Measurements from ENCODE around the gene CDC42EP3. TPM values are rescaled to one million over a fixed set of nuclear protein-coding genes. Genes with fewer than 3 reads are reported as not detected.

The CDC42EP3 gene
- total RNA-seq, 1 donor, result 136 TPM

DNA sequence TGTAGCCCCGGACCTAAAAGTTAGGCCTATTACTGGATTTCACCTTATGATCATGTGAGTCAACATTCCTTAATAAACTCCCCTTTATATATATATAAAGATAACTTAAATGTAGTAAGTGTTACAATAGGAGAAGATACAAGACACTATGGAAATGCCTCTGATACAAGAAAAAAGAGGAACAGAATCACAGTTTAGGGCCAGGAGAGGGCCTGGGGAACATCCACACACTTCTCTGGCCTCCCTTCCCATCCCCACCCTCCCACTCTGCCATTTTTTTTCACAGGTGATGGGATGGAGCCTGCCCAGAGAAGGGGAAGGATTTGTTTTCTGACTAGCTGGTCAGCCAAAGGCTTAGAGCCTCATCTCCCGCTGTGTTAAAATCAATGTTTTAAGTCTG, 6.4 kb downstream of the CDC42EP3 start:
- peaks cover 86% of the 10 kb centered on the region for H4K20me1 ChIP-seq (ENCODE audit: insufficient read depth, low read length)
- TF ChIP-seq, protein P1, sequence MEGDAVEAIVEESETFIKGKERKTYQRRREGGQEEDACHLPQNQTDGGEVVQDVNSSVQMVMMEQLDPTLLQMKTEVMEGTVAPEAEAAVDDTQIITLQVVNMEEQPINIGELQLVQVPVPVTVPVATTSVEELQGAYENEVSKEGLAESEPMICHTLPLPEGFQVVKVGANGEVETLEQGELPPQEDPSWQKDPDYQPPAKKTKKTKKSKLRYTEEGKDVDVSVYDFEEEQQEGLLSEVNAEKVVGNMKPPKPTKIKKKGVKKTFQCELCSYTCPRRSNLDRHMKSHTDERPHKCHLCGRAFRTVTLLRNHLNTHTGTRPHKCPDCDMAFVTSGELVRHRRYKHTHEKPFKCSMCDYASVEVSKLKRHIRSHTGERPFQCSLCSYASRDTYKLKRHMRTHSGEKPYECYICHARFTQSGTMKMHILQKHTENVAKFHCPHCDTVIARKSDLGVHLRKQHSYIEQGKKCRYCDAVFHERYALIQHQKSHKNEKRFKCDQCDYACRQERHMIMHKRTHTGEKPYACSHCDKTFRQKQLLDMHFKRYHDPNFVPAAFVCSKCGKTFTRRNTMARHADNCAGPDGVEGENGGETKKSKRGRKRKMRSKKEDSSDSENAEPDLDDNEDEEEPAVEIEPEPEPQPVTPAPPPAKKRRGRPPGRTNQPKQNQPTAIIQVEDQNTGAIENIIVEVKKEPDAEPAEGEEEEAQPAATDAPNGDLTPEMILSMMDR (IDR thresholded peaks at IDR 0.05; ENCODE audit: extremely low read depth, low read depth, low read length), result no peak
- no peak overlapping the region for H3K4me2 ChIP-seq (ENCODE audit: insufficient read depth, low read length)
- H3K27me3 ChIP-seq (ENCODE audit: insufficient read depth, low read length), result no peaks in the 10 kb centered on the region
- H3K4me1 ChIP-seq (ENCODE audit: insufficient read depth, low read length), result peaks cover 63% of the 10 kb centered on the region
- no peak overlapping the region for H2AFZ ChIP-seq (ENCODE audit: low read length)
- peaks cover 100% of the 10 kb centered on the region for H3K79me2 ChIP-seq (ENCODE audit: insufficient read depth, low read length)
- H3K36me3 ChIP-seq (ENCODE audit: insufficient read depth, low read length), result peaks cover 86% of the 10 kb centered on the region
- H3K4me3 ChIP-seq (ENCODE audit: insufficient read depth, low read length), result no peak overlapping the region
- no peaks in the 10 kb centered on the region for H3K9me3 ChIP-seq (ENCODE audit: low read depth, low read length)
- DNase-seq (ENCODE audit: insufficient read length, low spot score, missing footprints), result no peak
- H3K27ac ChIP-seq (ENCODE audit: low read depth, low read length), result peak overlapping the region; percentile 43

DNA sequence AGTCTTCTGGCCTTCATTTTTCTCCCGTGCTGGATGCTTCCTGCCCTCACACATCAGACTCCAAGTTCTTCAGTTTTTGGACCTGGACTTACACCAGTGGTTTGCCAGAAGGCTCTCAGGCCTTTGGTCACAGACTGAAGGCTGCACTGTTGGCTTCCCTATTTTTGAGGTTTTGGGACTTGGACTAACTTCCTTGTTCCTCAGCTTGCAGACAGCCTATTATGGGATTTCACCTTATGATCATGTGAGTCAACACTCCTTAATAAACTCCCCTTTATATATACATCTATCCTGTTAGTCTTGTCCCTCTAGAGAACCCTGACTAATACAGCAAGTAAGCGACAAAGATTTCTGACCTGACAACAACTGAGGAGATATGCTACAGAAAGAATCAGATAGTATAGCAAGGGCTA, 7.2 kb downstream of the CDC42EP3 start:
- H3K4me3 ChIP-seq (ENCODE audit: insufficient read depth, low read length), result no peak overlapping the region
- no peaks in the 10 kb centered on the region for H3K9me3 ChIP-seq (ENCODE audit: low read depth, low read length)
- peaks cover 83% of the 10 kb centered on the region for H3K36me3 ChIP-seq (ENCODE audit: insufficient read depth, low read length)
- TF ChIP-seq, protein P1 (IDR thresholded peaks at IDR 0.05; ENCODE audit: extremely low read depth, low read depth, low read length), result no peak
- H3K79me2 ChIP-seq (ENCODE audit: insufficient read depth, low read length), result peaks cover 100% of the 10 kb centered on the region
- no peak overlapping the region for H3K4me2 ChIP-seq (ENCODE audit: insufficient read depth, low read length)
- H3K27me3 ChIP-seq (ENCODE audit: insufficient read depth, low read length), result no peaks in the 10 kb centered on the region
- no peak overlapping the region for H2AFZ ChIP-seq (ENCODE audit: low read length)
- peaks cover 69% of the 10 kb centered on the region for H3K4me1 ChIP-seq (ENCODE audit: insufficient read depth, low read length)
- H4K20me1 ChIP-seq (ENCODE audit: insufficient read depth, low read length), result peaks cover 83% of the 10 kb centered on the region
- no peak overlapping the region for H3K27ac ChIP-seq (ENCODE audit: low read depth, low read length)
- no peak for DNase-seq (ENCODE audit: insufficient read length, low spot score, missing footprints)

GRCh38 chr2:37663390-37663789, 8.1 kb downstream of the CDC42EP3 start:
- Histone ChIP-seq H3K36me3 (ENCODE audit: insufficient read depth, low read length) (peaks cover 78% of the 10 kb centered on the region), H3K27ac (ENCODE audit: low read depth, low read length) (no peak overlapping the region), H3K27me3 (ENCODE audit: insufficient read depth, low read length) (no peaks in the 10 kb centered on the region), H3K79me2 (ENCODE audit: insufficient read depth, low read length) (peaks cover 100% of the 10 kb centered on the region), H2AFZ (ENCODE audit: low read length) (no peak overlapping the region), H3K4me1 (ENCODE audit: insufficient read depth, low read length) (peaks cover 72% of the 10 kb centered on the region), H3K4me2 (ENCODE audit: insufficient read depth, low read length) (no peak overlapping the region), H3K4me3 (ENCODE audit: insufficient read depth, low read length) (no peak overlapping the region), H4K20me1 (ENCODE audit: insufficient read depth, low read length) (peaks cover 83% of the 10 kb centered on the region), H3K9me3 (ENCODE audit: low read depth, low read length) (no peaks in the 10 kb centered on the region)
- TF ChIP-seq, protein P1 (IDR thresholded peaks at IDR 0.05; ENCODE audit: extremely low read depth, low read depth, low read length), result no peak
- DNase-seq (ENCODE audit: insufficient read length, low spot score, missing footprints), result no peak

GRCh38 chr2:37659723-37660122, 11.7 kb downstream of the CDC42EP3 start:
- no peak for DNase-seq (ENCODE audit: insufficient read length, low spot score, missing footprints)
- Histone ChIP-seq H3K4me1 (ENCODE audit: insufficient read depth, low read length) (peaks cover 72% of the 10 kb centered on the region), H2AFZ (ENCODE audit: low read length) (no peak overlapping the region), H3K4me2 (ENCODE audit: insufficient read depth, low read length) (peak overlapping the region; percentile 13), H3K27me3 (ENCODE audit: insufficient read depth, low read length) (no peaks in the 10 kb centered on the region), H3K79me2 (ENCODE audit: insufficient read depth, low read length) (peaks cover 100% of the 10 kb centered on the region), H3K36me3 (ENCODE audit: insufficient read depth, low read length) (peaks cover 70% of the 10 kb centered on the region), H3K4me3 (ENCODE audit: insufficient read depth, low read length) (no peak overlapping the region), H3K27ac (ENCODE audit: low read depth, low read length) (peak overlapping the region; percentile 2), H3K9me3 (ENCODE audit: low read depth, low read length) (no peaks in the 10 kb centered on the region), H4K20me1 (ENCODE audit: insufficient read depth, low read length) (peaks cover 73% of the 10 kb centered on the region)
- TF ChIP-seq, protein P1 (IDR thresholded peaks at IDR 0.05; ENCODE audit: extremely low read depth, low read depth, low read length), result no peak

All from osteoblast (primary cell).